Ascending aorta (tissue), 2 donors: ENCODE results near the gene TSPAN3. TPM values are rescaled to one million over a fixed set of nuclear protein-coding genes. Genes with fewer than 3 reads are reported as not detected.

Source experiments
- DNase-seq, 2 donors: peaks; one replicate each; pipeline ENCODE4 v3.0.0-alpha.2; 2019; ENCODE audit warnings: low spot score in 2 of 2
- H3K27ac ChIP-seq, 2 donors: fragments of 200-600 bp; sonication (generic); one replicate each; pipeline ENCODE4 v1.5.1; 2016 to 2017; ENCODE audit warnings: mild to moderate bottlenecking in 1 of 2
- H3K27me3 ChIP-seq: fragments of 200-600 bp; sonication (generic); one replicate; pipeline ENCODE4 v1.5.1; 2017
- H3K36me3 ChIP-seq, 2 donors: fragments of 200-600 bp; sonication (generic); one replicate each; pipeline ENCODE4 v1.5.1; 2016
- H3K4me1 ChIP-seq, 2 donors: fragments of 200-600 bp; sonication (generic); one replicate each; pipeline ENCODE4 v1.5.1; 2016 to 2017; ENCODE audit warnings: mild to moderate bottlenecking in 1 of 2
- H3K4me3 ChIP-seq, 2 donors: fragments of 200-600 bp; sonication (generic); one replicate each; pipeline ENCODE4 v1.5.1; 2016 to 2017; ENCODE audit warnings: mild to moderate bottlenecking in 1 of 2
- H3K9me3 ChIP-seq, 2 donors: fragments of 200-600 bp; sonication (generic); one replicate each; pipeline ENCODE4 v1.5.1; 2016
- CTCF ChIP-seq, 3 experiments: fragments of 200-600 bp in 2 of 3; fragments of 450-650 bp in 1 of 3; sonication (generic) in 2 of 3; IDR thresholded peaks; one replicate each; pipeline ENCODE4 v1.5.1; 2016 to 2019; ENCODE audit warnings: antibody characterized with exemption in 3 of 3, mild to moderate bottlenecking in 1 of 3, moderate library complexity in 1 of 3
- intact Hi-C: fragments of 100-400 bp; cut with DNase I; formaldehyde crosslinking; loops from one replicate; pipeline ENCODE4 v1.15.1; 2023
- total RNA-seq: library from RNA; depleted of rRNA; stranded (reverse); fragments of >200 nt; gene quantifications from one replicate; pipeline ENCODE4 v1.1.0, GENCODE V29; 2016

Gene TSPAN3
- total RNA-seq, 1 donor from 2014 or later: 98.2 TPM

DNA sequence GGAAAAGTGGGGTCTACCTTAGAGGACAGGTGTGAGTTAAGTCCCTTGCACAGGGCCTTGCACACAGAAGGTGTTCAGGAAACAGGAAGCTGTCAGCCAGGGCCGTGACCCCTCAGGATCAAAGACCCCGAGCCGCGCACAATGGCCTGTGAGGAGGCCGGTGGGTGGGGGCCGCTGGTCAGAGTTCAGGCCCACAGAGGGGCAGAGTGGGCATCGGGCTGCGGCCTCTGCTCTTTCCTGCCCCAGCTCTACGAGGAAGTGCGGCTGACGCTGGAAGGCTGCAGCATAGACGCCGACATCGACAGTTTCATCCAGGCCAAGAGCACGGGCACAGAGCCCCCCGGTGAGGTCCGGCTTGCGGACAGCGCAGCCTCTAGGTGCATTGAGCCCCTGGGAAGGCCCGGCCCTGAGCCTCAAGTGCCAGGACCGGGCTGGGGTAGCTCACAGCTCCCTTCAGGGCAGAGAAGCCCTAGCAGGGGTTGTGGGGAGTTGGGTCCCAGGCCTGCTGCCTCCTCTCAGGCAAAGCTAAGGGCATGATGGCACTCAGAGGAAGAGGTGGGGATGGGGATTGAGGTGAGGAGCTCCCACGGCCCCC, 38.8 kb downstream of the TSPAN3 start:
- TF ChIP-seq CTCF (IDR thresholded peaks at IDR 0.05): no peak
- Histone ChIP-seq H3K27me3 (no peaks in the 10 kb centered on the region), H3K27ac (no peak overlapping the region), H3K4me1 (no peaks in the 10 kb centered on the region), H3K36me3 (peaks cover 7 to 12% of the 10 kb centered on the region in 2 donors), H3K4me3 (no peak overlapping the region), H3K9me3 (no peaks in the 10 kb centered on the region)
- DNase-seq: no peak
- intact Hi-C loops: no loop called here

- no peak overlapping the region for H3K27ac ChIP-seq
- no peak for TF ChIP-seq CTCF (IDR thresholded peaks at IDR 0.05)
- no peaks in the 10 kb centered on the region for H3K27me3 ChIP-seq
- intact Hi-C loops: no loop called here
- no peak overlapping the region for H3K4me3 ChIP-seq
- peaks cover 5 to 7% of the 10 kb centered on the region in 2 donors for H3K36me3 ChIP-seq
- DNase-seq: peak; percentile 6 to 56
- H3K4me1 ChIP-seq: no peaks in the 10 kb centered on the region
- H3K9me3 ChIP-seq: no peaks in the 10 kb centered on the region
Observed at GRCh38 chr15:77031376-77032050, 39.4 kb downstream of the TSPAN3 start.

- Histone ChIP-seq H3K36me3 (peaks cover 1 to 5% of the 10 kb centered on the region in 2 donors), H3K9me3 (no peaks in the 10 kb centered on the region), H3K4me3 (no peak overlapping the region), H3K27me3 (no peaks in the 10 kb centered on the region), H3K27ac (no peak overlapping the region), H3K4me1 (no peaks in the 10 kb centered on the region)
- intact Hi-C loops: no loop called here
- peak in 1 of 2 donors; percentile 6 for DNase-seq
- TF ChIP-seq CTCF (IDR thresholded peaks at IDR 0.05): no peak
Observed at GRCh38 chr15:77030928-77031375, 40.0 kb downstream of the TSPAN3 start.

DNA sequence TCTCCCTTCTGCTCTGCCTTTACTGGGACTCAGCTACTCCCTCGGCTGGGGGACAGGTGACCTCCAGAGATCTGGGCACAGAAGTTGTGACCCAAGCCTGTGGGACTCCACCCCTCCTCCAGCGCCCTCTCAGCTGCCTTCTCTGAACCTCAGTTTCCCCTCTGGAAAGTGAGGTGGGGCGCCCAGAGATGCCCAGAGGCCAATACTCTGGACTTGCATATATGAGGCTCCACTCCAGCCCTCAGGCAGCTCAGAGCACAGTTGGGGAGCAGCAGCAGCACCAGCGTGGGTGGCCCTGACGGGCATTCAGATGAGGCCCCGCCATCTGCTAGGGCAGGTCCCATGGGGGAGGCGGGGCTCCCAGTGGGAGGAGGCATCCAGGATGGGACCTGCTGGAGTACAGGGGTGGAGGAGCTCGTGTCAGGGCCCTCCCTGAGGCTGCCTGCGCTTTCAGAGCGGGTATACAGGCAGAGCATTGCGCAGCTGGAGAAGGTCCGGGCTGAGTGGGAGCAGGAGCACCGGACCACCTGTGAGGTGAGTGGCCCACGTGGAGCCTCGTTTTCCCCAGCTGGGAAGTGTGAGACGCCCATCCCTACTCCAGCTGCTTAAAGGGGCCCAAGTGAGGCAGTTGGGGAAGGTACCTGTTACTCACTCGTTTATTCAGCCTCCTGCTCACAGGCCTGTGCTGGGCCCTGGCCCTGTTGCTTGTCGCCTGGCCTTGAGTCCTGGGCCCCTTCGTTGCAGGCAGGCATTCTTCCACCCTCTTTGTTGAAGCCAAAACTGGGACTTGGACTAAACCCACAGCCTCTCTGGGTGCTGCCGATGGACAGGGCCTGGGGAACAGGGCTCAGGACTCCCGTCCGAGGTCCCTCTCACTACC, 40.6 kb downstream of the TSPAN3 start:
- peak; percentile 3 to 60 for DNase-seq
- Histone ChIP-seq H3K36me3 (peaks cover 0 to 5% of the 10 kb centered on the region in 2 donors), H3K27me3 (no peaks in the 10 kb centered on the region), H3K4me3 (no peak overlapping the region), H3K27ac (no peak overlapping the region), H3K4me1 (no peaks in the 10 kb centered on the region), H3K9me3 (no peaks in the 10 kb centered on the region)
- intact Hi-C loops: no loop called here
- no peak for TF ChIP-seq CTCF (IDR thresholded peaks at IDR 0.05)

DNA sequence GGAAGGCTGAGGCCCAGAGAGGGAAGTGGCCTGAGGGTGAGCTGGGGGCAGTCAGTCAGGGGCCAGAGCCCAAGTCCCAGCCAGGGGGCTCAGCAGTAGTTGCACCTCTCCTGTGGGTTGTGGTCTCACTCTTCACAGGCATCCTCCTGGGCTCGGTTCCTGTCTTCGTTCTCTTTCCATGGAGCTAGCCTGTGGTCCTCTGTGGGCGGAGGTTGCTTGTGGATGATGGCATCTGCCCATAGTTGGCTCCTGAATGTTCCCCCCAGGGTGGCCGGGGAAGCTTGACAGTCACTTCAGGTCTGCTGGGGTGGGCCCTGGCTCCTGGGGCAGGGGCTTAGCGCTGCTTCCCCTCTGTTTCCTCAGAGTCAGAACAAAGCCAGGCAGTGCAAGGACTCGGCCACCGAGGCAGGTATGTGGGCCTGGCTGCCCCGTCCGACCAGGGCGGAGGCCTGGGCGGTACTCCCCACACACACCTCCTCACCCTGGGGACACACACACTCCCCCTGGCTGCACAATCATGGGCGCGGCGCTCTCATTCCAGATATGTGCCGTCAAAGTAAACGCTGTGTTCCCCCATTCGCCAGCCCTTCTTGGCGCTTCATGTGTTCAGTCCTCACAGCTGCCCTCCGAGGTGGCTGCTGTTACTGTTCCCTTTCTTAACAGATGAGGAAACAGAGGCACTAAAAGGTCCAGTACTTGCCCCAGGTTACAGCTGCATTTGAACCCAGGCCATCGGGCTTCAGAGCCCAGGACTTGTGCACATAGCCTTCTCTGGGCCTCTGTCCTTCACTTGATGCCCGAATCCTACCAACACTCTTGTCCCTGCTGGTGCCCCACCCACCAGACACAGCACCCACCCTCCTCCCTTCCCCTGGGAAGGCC, 41.5 kb downstream of the TSPAN3 start:
- Histone ChIP-seq H3K4me1 (no peaks in the 10 kb centered on the region), H3K4me3 (no peak overlapping the region), H3K27me3 (no peaks in the 10 kb centered on the region), H3K27ac (no peak overlapping the region), H3K9me3 (no peaks in the 10 kb centered on the region), H3K36me3 (peaks cover 0 to 5% of the 10 kb centered on the region in 2 donors)
- DNase-seq: peak; percentile 1 to 53
- TF ChIP-seq CTCF (IDR thresholded peaks at IDR 0.05): no peak
- intact Hi-C loops: no loop called here
